Ecto neural progenitor cell (in vitro differentiated cells): ENCODE measurements around the gene TAF15.
A peak's percentile ranks its signal among the peaks of the same experiment; 100 is the strongest.

Source experiments
- DNase-seq: peaks from one replicate; pipeline ENCODE4 v3.0.0-alpha.2; 2018; ENCODE audit warnings: low spot score

Gene TAF15

DNA sequence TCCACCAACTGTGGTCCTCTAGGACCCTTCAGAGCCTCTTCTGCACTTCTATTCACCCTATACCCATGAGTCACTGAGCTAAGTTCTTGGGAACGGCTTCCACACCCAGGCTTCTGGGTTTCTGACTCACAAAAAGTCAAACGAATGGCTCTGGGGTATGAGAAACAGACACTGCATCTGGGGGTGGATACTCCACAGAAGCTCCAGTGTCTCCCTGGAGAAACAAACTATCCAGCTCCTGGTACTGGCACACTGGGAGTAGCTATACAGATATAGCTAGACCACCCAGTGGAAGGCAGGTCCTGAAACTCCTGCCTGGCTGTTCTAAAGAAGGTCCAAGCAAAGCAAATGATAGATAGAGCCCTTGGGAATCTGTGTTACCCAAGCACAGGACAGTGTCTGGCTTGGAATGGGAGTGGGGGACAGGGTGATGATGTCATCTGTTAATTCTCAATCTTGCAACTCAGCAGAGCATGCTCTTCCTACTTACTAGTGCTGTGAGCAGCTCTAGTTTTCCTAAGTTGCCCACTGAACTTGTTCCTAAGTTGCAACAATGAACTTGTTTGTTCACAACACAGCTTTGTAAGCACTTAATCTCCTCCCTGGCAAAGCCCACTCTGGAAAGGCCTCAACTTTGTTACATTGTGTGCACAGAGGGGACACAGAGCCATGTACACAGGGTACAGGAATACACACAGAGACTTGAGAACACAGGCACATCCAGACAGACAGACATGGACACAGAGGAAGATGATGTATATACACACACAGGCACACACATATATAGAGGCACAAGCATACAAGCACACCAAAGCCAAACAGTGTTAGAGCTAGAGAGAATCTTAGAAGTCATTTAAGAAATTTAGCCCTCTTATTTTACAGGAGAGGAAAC, 20.6 kb upstream of the TAF15 start:
- DNase-seq = peak; percentile 36

DNA sequence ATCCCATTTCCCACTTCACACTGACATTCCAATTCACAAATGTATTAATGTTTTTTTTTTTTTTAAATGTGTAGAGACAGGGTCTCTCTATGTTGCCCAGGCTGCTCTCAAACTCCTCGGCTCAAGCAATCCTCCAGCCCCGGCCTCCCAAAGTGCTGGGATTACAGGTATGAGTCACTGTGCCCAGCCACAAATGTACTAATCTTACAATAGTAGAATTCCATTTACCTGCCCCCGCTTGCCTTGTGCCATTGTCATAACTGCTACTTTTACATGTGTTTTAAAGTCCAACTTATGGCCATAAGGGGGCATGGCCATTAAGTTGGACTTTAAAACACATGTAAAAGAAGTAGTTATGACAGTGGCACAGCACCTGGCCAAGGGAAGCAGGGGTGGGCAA, 18.4 kb upstream of the TAF15 start:
- DNase-seq = peak; percentile 18

DNA sequence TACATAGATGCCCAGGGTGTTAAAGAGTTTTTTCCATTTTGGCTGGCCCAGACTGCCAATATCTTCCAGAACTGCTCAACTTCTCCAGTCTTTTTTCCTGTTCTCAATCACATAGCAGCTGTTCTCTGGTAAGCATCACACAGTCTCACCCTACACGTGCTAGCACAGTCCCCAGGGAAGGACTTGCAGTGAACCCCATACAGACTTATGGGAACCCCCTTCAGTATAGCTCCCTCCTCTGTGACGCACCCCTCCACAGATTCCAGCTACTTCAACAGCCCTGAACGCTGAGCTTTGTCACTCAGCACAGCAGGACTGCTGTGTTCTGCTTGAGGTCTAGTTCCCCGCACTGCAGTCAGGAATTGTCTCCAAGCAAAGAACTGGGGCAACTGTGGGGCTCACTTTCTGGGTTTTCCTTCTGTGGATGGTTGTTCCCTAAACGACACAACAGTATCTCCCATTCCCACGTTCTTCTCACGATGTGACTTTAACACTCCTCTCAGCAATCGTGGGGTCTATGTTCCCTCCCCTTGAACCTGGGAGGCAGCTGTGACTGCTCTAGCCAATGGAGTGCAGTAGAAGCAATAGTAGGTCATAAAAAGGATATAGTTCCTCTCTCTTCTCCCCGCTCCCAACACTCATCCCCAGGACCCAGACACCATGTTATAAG, 17.5 kb upstream of the TAF15 start:
- peak; percentile 44 for DNase-seq

DNA sequence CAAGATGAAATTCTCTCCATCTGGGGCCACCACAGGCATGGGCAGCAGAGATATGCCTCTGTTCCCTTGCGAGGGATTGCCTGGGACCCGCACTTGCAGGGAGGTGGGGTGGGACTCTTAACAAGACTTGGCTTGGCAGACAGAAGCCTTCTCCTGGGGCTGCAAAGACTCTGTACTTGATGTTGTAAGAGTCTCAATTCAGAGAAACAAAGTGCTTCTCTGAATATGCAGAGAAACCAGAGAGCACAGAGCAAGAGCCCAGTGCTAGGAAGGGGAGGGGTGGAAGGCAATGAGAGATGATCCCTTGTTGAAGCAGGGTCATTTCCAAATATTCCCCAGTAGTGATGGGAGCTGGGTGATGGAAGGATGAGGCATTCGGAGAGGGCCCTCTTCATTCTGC, 16.0 kb upstream of the TAF15 start:
- peak; percentile 42 for DNase-seq

DNA sequence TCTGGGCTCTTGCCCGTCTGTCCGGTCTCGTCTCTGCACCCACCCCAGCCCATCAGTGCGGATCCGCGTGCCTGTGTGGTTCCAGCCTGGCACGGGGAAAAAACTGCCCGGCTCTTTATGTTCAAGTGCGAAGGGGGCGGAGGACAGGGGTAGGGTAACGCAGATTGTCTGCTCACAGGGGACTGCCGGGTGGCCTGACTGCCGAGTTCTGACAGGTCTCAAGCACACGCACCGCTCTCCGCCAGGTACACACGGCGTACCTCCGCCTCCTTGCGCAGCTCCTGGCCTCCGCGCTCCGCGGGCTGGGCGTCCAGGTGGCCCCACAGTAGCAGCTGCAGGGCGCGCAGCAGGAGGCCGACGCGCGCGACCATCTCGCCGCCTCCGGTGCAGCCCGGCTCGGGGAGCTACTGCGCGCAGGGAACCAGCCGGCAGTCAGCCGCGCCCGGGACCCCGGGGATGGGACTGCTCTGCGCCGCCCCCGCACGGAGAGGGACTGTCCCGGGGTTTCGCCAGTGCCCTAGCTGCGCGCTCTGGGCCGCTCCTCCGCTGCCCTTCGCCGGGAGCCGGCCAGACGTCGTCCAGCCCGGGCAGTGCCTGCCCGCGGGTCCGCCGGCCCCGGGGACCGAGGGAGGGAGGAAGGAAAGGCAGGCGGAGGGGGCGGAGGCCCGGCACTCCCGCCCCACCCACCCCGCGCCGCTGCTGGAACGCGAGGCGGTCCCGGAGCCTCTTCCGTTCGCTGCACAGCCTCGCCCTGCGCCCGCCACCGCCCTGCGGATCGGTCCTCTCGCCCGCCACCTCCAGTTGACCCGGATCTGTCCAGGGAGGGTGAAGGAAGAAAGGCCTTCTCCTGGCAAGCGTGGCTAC, 14.0 kb upstream of the TAF15 start, which contains the start of gene MMP28:
TSS of gene MMP28 (minus strand) at position 635 of the 864 bp plus-strand sequence. CDS start at position 371, 264 bp downstream.
- DNase-seq = peak; percentile 80

DNA sequence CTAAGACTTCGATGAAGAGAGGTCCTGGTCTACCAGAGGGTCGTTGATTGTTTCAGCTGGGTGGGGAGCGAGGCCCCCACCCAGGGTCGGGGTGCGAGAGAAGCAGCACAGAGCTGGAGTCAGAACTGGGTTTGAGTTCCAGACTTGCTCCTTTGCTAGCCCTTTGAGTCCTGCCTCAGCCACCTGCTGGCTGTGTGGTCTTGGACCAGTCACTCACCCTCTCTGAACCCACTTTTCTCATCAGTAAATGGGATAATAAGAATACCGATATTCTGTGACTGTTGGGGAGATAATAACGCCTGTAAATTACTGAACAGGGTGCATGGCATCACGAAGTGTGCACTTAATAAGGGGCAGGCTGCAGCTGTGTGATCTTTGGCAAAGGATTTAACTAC, 13.4 kb upstream of the TAF15 start:
- no peak for DNase-seq

DNA sequence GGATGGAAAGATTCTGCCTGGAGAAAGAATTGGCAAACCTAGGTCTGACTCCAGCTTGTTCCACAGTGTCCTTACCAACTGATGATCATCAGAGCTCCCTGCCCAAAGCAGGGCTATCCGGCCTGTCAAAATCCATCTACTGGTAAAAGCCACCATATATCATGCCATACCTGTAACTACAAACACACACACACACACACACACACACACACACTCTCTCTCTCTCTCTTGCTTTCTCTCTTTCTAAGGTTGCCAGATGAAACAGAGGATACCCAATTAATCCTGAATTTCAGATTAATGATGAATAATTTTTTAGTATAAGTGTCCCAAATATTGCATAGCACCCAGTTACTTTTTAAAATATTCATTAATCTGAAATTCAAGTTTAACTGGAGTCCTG, 12.3 kb upstream of the TAF15 start:
- peak; percentile 29 for DNase-seq

DNA sequence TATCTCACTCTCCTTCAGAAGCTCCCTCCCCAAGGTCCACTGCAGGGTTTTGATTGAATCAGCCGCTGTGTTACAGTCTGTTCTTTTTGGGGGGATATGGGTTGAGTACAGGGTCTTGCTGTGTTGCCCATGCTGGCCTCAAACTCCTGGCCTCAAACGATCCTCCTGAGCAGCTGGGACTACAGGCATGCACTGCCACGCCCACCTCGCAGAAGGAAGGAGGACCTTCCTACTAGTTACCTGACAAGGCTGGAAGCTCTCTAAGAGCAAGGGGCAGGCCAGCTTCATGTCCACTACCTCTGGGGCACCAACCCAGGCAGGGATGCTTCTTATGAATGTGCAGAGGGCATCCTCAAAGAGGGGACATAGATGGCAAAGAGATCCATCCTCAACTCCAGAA, 11.9 kb upstream of the TAF15 start:
- no peak for DNase-seq

DNA sequence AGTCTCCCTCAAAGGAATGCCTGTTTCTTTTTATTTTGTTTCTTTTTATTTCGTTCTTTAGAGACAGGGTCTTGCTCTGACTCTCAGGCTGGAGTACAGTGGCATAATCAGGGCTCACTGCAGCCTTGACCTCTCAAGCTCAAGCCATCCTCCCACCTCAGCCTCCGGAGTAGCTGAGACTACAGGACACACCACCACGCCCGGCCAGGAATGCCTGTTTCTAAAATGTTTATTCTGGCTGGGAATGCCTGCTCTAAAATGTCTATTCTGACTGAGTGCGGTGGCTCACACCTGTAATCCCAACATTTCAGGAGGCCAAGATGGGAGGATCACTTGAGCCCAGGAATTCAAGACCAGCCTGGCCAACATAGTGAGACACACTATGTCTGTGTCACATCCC, 11.4 kb upstream of the TAF15 start:
- no peak for DNase-seq

DNA sequence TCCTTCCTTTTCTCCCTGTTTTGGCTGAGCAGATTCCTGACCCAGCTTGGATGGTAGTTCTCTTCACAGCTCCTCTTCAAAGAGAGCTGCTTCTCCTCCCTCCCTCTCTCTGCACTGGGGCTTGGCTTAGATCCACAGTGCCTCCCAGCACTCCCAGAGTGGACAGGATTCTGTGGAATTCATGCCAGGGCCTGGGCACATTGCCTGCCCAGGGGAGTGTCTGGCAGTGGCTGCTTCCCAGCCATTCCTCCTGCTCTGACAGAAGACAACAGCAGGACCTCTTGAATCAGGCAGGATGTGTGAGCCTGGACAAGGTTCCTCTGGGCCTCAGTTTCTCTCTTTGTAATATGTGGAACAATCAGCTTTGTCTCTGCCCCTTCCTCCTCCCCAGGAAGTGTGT, 9.3 kb upstream of the TAF15 start:
- no peak for DNase-seq

DNA sequence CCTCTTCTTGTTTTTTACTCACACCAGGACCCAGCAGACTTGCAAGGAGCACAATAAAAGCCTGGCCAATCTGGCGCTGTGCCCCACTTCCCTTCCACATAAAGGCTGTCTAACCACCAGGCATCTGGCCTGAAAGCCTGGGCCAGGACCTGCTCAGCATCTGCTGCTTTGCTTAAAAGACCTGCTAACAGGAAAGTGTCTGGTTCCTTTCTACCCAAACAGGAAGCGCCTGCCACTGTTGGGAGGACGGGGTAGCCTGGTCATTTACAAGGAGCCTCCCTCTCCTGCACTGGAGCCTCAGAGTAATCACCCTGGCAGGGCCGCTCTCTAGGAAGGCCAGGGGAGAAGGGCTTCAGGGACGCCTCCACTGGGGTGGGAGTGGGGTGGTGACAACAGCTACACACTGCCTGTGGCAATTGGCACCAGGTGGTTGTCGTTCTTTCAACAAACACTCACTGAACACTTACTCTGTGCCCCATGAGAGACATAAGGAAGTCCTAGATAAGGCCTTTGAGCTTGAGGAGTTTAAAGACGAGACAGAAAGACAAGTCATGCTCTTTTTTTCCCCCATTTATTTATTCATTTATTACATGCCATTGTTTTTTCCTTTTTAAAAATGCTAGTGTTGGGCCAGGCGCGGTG, 7.6 kb upstream of the TAF15 start:
- DNase-seq = no peak

DNA sequence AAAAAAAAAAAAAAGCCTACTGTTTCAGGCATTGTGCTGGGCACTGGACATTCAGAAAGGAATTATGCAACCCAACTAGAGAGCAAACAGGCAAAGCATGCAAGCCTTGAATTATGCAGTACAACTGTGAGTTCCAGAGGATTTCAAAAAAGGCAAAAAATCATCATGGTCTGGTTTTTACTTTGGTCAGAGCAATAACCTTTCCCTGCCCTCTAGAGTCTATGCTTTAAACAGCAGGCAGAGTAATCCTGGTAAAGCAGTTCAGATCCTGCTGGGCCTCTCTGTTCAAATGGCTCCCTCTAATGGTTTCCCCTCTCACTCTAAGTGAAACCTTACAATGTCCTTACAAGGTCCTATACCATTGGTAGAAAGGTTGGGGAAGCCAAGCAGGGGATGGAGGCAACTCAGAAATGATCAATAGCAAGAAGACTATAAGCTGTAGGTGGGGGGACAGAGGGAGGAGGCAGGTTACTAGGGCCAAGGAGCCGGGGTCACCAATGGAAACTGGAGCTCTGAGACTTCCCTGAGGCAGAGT, 4.6 kb upstream of the TAF15 start:
- DNase-seq = peak; percentile 70

DNA sequence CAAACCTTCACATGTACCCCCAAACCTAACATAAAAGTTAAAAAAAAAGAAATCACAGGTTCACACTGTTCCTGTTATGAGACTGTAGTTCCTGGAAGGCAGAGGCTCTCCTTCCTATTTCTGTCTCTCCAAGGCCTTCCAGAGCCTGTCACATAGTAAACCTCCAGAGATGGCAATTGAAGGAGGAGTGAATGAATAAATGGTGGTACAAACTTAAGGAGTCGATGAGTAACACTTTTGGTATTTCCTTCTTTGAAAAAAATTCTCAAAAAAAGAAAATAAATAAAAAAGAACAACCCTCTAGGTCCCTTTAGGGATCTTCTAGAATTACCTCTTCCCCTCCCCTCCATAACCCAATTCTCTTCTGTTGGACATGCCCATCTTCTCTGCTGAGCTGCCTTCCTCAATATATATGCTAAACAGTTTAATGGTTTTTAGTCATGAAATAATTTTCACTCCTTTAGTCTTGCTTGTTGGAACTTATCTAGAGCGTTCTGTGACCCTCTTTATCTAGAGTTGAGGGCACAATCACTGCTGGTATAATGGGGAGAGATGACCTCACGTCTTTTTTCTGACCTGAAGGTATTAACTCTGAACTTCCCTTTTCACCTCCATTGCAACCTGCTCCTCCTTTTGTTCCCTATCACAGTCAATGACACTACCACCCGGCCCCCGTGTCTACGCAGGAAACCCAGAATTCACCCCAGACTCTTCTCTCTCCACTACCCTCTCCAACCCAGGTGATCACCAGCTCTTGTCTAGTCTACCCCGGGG, 1.7 kb upstream of the TAF15 start:
- no peak for DNase-seq

DNA sequence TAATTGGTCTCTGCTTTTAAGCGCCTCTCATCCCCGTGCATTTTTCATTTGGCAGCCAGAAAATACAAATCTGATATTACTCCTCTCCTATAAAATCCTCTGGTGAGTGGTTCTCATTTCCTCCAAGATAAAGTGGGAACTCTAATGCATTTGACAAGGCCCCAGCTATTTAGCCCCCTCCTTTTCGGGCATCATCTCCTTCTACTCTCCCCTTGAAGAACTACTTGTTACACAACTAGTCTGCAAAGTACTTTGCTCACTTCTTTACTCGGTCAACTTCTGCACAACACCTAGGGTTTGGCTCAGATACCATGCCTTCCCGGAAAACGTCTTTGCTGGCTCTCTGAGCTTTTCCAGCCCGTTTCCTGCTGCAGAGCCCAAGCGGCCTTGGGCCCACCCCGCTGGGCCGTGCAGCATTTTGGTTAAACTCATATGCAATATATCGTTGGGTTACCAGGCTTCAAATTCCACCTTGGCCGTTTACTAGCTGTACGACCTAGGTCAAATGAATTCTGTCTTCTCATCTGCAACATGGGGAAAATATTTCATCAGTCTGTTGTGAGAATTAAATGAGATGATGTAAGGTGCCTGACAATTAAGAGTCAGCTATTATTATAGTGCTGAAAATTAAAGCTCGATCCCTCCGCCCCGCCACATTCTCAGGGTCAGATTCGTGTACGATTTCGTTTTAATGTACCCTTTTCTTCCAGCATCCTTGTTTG, 883 bp upstream of the TAF15 start:
- DNase-seq = no peak

DNA sequence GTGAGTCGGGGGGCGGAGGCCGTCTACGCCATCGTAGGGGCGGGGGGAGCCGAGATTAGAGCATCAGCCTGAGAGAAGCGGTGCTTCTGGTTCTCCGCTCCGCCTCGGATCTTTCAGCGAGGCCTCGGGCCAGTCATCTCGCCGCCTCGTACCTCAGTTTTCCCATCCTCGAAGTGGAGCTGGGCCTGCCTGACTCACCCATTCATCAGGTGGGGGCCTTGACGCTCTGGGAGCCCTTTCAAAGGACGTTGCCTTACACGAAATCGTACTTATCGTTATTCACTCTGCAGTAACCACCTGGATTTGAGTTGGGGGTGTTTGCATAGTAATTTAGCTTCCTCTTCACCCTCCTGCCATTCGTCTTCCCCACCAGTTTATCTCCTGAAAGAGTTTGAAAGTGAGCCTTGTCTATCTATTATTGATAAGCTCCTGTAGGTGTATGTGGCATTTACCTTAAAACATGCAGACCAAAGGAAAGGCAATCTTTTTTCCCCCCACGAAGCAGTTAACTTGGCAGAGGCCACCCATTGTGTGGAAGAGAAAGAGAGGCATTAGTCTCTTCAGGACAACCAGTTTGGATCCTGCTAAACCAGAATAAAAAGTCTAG, 674 bp downstream of the TAF15 start:
- no peak for DNase-seq

DNA sequence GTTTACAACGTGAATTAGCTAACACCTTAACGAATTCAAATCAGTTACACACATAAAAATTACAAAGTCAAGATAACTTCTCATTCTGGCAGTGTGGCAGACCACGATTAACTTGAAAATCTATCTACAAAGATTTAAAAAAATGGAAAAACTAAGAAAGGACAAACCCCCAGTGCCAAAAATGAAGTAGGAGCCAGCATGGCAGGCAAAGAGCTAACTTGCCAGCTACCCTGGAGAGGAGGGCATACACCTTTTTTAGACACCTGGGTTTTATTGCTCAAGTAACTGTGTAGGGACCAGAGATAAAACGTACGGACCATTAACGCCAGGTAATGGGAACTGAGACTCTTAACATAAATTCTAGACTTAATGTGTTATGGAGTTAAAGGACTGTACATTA, 2.5 kb downstream of the TAF15 start:
- DNase-seq = no peak

DNA sequence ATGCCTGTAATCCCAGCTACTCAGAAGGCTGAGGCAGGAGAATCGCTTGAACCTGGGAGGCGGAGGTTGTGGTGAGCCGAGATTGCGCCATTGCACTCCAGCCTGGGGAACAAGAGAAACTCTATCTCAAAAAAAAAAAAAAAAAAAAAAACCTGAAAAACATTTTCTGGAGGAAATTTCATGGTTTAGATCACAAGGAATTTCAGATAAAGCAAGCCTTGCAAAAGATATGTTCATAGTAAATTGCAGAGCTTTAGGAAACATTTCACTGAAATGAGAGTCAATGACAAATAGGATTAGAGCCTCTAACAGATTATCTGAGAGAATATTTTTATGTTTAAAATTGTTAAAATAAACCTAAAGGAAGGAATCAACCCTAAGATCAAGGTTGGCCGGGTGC, 3.2 kb downstream of the TAF15 start:
- DNase-seq = no peak

DNA sequence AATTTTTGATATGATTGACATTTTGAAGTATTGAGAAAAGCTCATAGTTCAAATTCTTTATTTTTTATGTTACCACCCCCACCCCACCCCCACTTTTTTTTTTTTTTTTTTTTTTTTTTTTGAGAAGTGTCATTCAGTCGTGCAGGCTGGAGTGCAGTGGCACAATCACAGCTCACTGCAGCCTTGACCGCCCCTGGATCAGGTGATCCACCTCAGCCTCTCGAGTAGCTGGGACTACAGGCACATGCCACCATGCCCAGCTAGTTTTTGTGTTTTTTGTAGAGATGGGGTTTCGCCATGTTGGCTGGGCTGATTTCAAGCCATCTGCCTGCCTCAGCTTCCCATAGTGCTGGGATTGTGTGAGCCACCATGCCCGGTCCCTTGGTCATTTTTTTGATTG, 7.4 kb downstream of the TAF15 start:
- DNase-seq = no peak

DNA sequence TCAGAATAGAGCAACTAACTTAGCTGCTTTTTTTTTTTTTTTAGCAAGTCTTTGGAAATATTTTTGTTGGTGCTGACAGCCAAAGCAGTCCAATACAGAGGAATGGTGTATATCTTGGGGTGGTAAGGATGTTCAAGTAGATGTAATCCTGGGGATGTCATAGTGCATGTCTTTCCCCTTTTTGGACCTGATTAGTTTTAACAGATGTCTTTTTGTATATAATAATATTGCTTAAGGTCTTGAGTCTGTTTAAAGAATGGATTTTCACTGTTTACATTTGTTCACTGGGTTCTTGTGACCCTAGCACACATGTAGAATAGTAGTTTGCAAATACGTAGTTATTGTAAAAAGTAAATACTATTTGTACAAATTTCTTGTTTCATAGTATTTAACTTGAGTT, 7.9 kb downstream of the TAF15 start:
- DNase-seq = no peak

DNA sequence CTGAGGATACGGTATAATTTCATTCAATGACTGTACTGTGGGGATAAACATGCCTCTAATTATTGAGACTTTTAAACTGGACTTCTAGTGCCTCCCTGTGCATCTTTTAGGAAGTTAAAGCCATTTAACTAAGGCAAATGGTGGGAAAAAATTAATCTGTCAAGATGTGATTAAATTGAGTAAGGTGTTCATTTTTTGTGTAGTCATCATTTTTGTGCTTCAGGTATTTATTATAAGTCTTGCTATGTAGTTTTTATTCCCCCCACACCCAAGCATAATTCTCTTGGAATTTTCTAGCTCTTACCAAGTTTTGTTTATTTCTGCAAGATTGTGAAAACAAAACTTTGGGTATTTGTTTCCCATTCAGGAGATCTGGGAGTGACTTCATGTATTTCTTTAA, 10.2 kb downstream of the TAF15 start:
- DNase-seq = no peak
